OCI-LY3 (cell line): ENCODE measurements around the gene C20orf96.

Source experiments
- CTCF ChIP-seq: fragments of 200-600, 300-600 bp; sonication (generic); IDR thresholded peaks from 2 replicates; pipeline ENCODE4 v1.5.1; 2014; ENCODE audit warnings: antibody characterized with exemption, low read length, low read depth
- EZH2phosphoT487 ChIP-seq: fragments of 200-600 bp; shearing (Covaris generic); IDR thresholded peaks from 2 replicates; pipeline ENCODE4 v1.6.1; 2018; ENCODE audit warnings: antibody characterized with exemption, mixed run types, low read depth

GRCh38 chr20:275791-276190 lies 14.8 kb downstream of the C20orf96 start:
- no peak for TF ChIP-seq CTCF
- no peak for TF ChIP-seq EZH2phosphoT487
